Endothelial cell (in vitro differentiated cells): ENCODE data around the gene NPIPB2. TPM values are rescaled to one million over a fixed set of nuclear protein-coding genes. Genes with fewer than 3 reads are reported as not detected.
"Not testable (repeated sequence)": the region's sequence is repeated elsewhere in the genome, so short reads cannot be mapped to it uniquely, and the experiment has no call there.

Source experiments
- DNase-seq: peaks from one replicate; pipeline ENCODE4 v3.0.0; 2021; ENCODE audit warnings: low spot score
- H3K27ac Mint-ChIP-seq: one replicate; pipeline ENCODE4 v1.8.0; 2021; ENCODE audit warnings: mixed read lengths, inconsistent platforms; ENCODE audit not compliant: unreplicated experiment
- H3K27me3 Mint-ChIP-seq: one replicate; pipeline ENCODE4 v1.8.0; 2021; ENCODE audit warnings: mild to moderate bottlenecking, moderate library complexity, mixed read lengths, inconsistent platforms; ENCODE audit not compliant: unreplicated experiment
- H3K36me3 Mint-ChIP-seq: one replicate; pipeline ENCODE4 v1.8.0; 2021; ENCODE audit warnings: mild to moderate bottlenecking, low read depth, mixed read lengths, inconsistent platforms; ENCODE audit not compliant: unreplicated experiment
- H3K4me1 Mint-ChIP-seq: one replicate; pipeline ENCODE4 v1.8.0; 2021; ENCODE audit warnings: mild to moderate bottlenecking, mixed read lengths, inconsistent platforms; ENCODE audit not compliant: unreplicated experiment
- H3K4me3 Mint-ChIP-seq: one replicate; pipeline ENCODE4 v1.8.0; 2021; ENCODE audit warnings: mild to moderate bottlenecking, mixed read lengths, inconsistent platforms; ENCODE audit not compliant: unreplicated experiment
- H3K9me3 Mint-ChIP-seq: one replicate; pipeline ENCODE4 v1.8.0; 2021; ENCODE audit warnings: mixed read lengths, inconsistent platforms; ENCODE audit not compliant: unreplicated experiment
- CTCF ChIP-seq: fragments of 200-600 bp; sonication (generic); IDR thresholded peaks from one replicate; pipeline ENCODE4 v1.5.0; 2021; ENCODE audit warnings: antibody characterized with exemption; ENCODE audit not compliant: unreplicated experiment
- total RNA-seq: library from RNA; stranded (reverse); fragmentation: NEBNext Ultra II Directional; extraction: Animal tissue kit (Norgen Biotek cat#: 25700); gene quantifications from one replicate; pipeline ENCODE4 v1.2.1, GENCODE V29; 2021; ENCODE audit not compliant: unreplicated experiment

The NPIPB2 gene
- total RNA-seq, 1 donor from 2014 or later = 4.4 TPM

GRCh38 chr16:11976850-11977375 lies 35.1 kb upstream of the NPIPB2 start:
- Mint-ChIP-seq H3K9me3 (no peaks in the 10 kb centered on the region), H3K36me3 (no peaks in the 10 kb centered on the region), H3K4me1 (peaks cover 19% of the 10 kb centered on the region), H3K4me3 (peak overlapping the region; percentile 98), H3K27me3 (peaks cover 11% of the 10 kb centered on the region), H3K27ac (peak overlapping the region; percentile 32)
- no peak for TF ChIP-seq CTCF
- DNase-seq = no peak

GRCh38 chr16:11973070-11973469 lies 31.2 kb upstream of the NPIPB2 start:
- no peak for TF ChIP-seq CTCF
- H3K36me3 Mint-ChIP-seq = no peaks in the 10 kb centered on the region
- no peak overlapping the region for H3K4me3 Mint-ChIP-seq
- no peak overlapping the region for H3K27ac Mint-ChIP-seq
- DNase-seq = no peak
- peaks cover 11% of the 10 kb centered on the region for H3K27me3 Mint-ChIP-seq
- no peaks in the 10 kb centered on the region for H3K9me3 Mint-ChIP-seq
- H3K4me1 Mint-ChIP-seq = peaks cover 19% of the 10 kb centered on the region

- peaks cover 10% of the 10 kb centered on the region for H3K4me1 Mint-ChIP-seq
- no peaks in the 10 kb centered on the region for H3K9me3 Mint-ChIP-seq
- H3K36me3 Mint-ChIP-seq = no peaks in the 10 kb centered on the region
- H3K27ac Mint-ChIP-seq = no peak overlapping the region
- no peak overlapping the region for H3K4me3 Mint-ChIP-seq
- DNase-seq = no peak
- TF ChIP-seq CTCF = no peak
- peaks cover 7% of the 10 kb centered on the region for H3K27me3 Mint-ChIP-seq
Measured at GRCh38 chr16:11972128-11972527, 30.3 kb upstream of the NPIPB2 start.

- not testable (repeated sequence) for H3K36me3 Mint-ChIP-seq, H3K4me1 Mint-ChIP-seq, DNase-seq, H3K27me3 Mint-ChIP-seq, H3K9me3 Mint-ChIP-seq, H3K4me3 Mint-ChIP-seq, H3K27ac Mint-ChIP-seq
Measured at GRCh38 chr16:11970292-11970691, 28.4 kb upstream of the NPIPB2 start.

GRCh38 chr16:11968577-11968976 lies 26.7 kb upstream of the NPIPB2 start:
- Mint-ChIP-seq H3K4me1 (no peaks in the 10 kb centered on the region), H3K27ac (no peak overlapping the region), H3K9me3 (no peaks in the 10 kb centered on the region), H3K4me3 (no peak overlapping the region), H3K36me3 (no peaks in the 10 kb centered on the region), H3K27me3 (no peaks in the 10 kb centered on the region)
- TF ChIP-seq CTCF = no peak
- no peak for DNase-seq
